Endothelial cell (in vitro differentiated cells): ENCODE data around the gene IRF9. TPM values are rescaled to one million over a fixed set of nuclear protein-coding genes. Genes with fewer than 3 reads are reported as not detected.

ENCODE experiments used
- DNase-seq: peaks from one replicate; pipeline ENCODE4 v3.0.0; 2021; ENCODE audit warnings: low spot score
- H3K27ac Mint-ChIP-seq: one replicate; pipeline ENCODE4 v1.8.0; 2021; ENCODE audit warnings: mixed read lengths, inconsistent platforms; ENCODE audit not compliant: unreplicated experiment
- H3K27me3 Mint-ChIP-seq: one replicate; pipeline ENCODE4 v1.8.0; 2021; ENCODE audit warnings: mild to moderate bottlenecking, moderate library complexity, mixed read lengths, inconsistent platforms; ENCODE audit not compliant: unreplicated experiment
- H3K36me3 Mint-ChIP-seq: one replicate; pipeline ENCODE4 v1.8.0; 2021; ENCODE audit warnings: mild to moderate bottlenecking, low read depth, mixed read lengths, inconsistent platforms; ENCODE audit not compliant: unreplicated experiment
- H3K4me1 Mint-ChIP-seq: one replicate; pipeline ENCODE4 v1.8.0; 2021; ENCODE audit warnings: mild to moderate bottlenecking, mixed read lengths, inconsistent platforms; ENCODE audit not compliant: unreplicated experiment
- H3K4me3 Mint-ChIP-seq: one replicate; pipeline ENCODE4 v1.8.0; 2021; ENCODE audit warnings: mild to moderate bottlenecking, mixed read lengths, inconsistent platforms; ENCODE audit not compliant: unreplicated experiment
- H3K9me3 Mint-ChIP-seq: one replicate; pipeline ENCODE4 v1.8.0; 2021; ENCODE audit warnings: mixed read lengths, inconsistent platforms; ENCODE audit not compliant: unreplicated experiment
- total RNA-seq: library from RNA; stranded (reverse); fragmentation: NEBNext Ultra II Directional; extraction: Animal tissue kit (Norgen Biotek cat#: 25700); gene quantifications from one replicate; pipeline ENCODE4 v1.2.1, GENCODE V29; 2021; ENCODE audit not compliant: unreplicated experiment
- TF ChIP-seq, protein P1 (sequence below): fragments of 200-600 bp; sonication (generic); IDR thresholded peaks from one replicate; pipeline ENCODE4 v1.5.0; 2021; ENCODE audit warnings: antibody characterized with exemption; ENCODE audit not compliant: unreplicated experiment

The IRF9 gene
- total RNA-seq, 1 donor from 2014 or later: 25.7 TPM

- Mint-ChIP-seq H3K4me3 (peak overlapping the region; percentile 81), H3K9me3 (no peaks in the 10 kb centered on the region), H3K27me3 (peaks cover 4% of the 10 kb centered on the region), H3K36me3 (peaks cover 21% of the 10 kb centered on the region), H3K4me1 (peaks cover 2% of the 10 kb centered on the region), H3K27ac (no peak overlapping the region)
- no peak for DNase-seq
- TF ChIP-seq, protein P1, sequence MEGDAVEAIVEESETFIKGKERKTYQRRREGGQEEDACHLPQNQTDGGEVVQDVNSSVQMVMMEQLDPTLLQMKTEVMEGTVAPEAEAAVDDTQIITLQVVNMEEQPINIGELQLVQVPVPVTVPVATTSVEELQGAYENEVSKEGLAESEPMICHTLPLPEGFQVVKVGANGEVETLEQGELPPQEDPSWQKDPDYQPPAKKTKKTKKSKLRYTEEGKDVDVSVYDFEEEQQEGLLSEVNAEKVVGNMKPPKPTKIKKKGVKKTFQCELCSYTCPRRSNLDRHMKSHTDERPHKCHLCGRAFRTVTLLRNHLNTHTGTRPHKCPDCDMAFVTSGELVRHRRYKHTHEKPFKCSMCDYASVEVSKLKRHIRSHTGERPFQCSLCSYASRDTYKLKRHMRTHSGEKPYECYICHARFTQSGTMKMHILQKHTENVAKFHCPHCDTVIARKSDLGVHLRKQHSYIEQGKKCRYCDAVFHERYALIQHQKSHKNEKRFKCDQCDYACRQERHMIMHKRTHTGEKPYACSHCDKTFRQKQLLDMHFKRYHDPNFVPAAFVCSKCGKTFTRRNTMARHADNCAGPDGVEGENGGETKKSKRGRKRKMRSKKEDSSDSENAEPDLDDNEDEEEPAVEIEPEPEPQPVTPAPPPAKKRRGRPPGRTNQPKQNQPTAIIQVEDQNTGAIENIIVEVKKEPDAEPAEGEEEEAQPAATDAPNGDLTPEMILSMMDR: no peak
Measured at GRCh38 chr14:24172261-24172860, 11.3 kb downstream of the IRF9 start.

- Mint-ChIP-seq H3K4me1 (no peaks in the 10 kb centered on the region), H3K27ac (no peak overlapping the region), H3K36me3 (peaks cover 18% of the 10 kb centered on the region), H3K9me3 (no peaks in the 10 kb centered on the region), H3K4me3 (peak overlapping the region; percentile 42), H3K27me3 (peaks cover 4% of the 10 kb centered on the region)
- TF ChIP-seq, protein P1: no peak
- DNase-seq: no peak
Measured at GRCh38 chr14:24172871-24173281, 11.8 kb downstream of the IRF9 start.

DNA sequence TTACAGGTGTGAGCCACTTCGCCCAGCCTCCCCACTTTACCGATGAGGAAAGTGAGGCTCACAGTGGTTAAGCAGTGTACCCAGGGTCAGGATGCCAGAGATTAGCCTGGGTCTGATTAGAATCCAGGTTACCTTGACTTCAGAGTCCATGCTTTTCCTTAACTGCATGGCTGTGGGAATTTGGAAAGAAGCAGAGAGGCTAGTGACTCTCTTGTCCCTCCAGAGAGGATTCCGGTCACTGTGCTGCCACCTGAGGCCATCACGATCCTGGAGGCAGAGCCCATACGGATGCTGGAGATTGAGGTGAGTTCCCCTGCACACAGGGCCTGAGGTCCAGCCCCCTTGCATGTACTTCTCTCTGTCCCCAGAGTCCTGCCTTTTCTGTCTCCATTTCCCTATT lies 15.5 kb downstream of the IRF9 start:
- H3K4me1 Mint-ChIP-seq: peaks cover 4% of the 10 kb centered on the region
- peaks cover 20% of the 10 kb centered on the region for H3K36me3 Mint-ChIP-seq
- TF ChIP-seq, protein P1: no peak
- H3K4me3 Mint-ChIP-seq: no peak overlapping the region
- no peaks in the 10 kb centered on the region for H3K9me3 Mint-ChIP-seq
- no peak for DNase-seq
- H3K27ac Mint-ChIP-seq: no peak overlapping the region
- H3K27me3 Mint-ChIP-seq: peaks cover 8% of the 10 kb centered on the region

GRCh38 chr14:24177041-24177825 lies 16.2 kb downstream of the IRF9 start:
- H3K27me3 Mint-ChIP-seq: peaks cover 10% of the 10 kb centered on the region
- no peaks in the 10 kb centered on the region for H3K9me3 Mint-ChIP-seq
- H3K27ac Mint-ChIP-seq: no peak overlapping the region
- DNase-seq: no peak
- TF ChIP-seq, protein P1: no peak
- H3K4me3 Mint-ChIP-seq: no peak overlapping the region
- peaks cover 23% of the 10 kb centered on the region for H3K36me3 Mint-ChIP-seq
- peaks cover 4% of the 10 kb centered on the region for H3K4me1 Mint-ChIP-seq

GRCh38 chr14:24177891-24178290 lies 16.8 kb downstream of the IRF9 start:
- Mint-ChIP-seq H3K36me3 (peaks cover 28% of the 10 kb centered on the region), H3K4me3 (no peak overlapping the region), H3K27ac (no peak overlapping the region), H3K9me3 (no peaks in the 10 kb centered on the region), H3K27me3 (peaks cover 9% of the 10 kb centered on the region), H3K4me1 (peaks cover 8% of the 10 kb centered on the region)
- TF ChIP-seq, protein P1: no peak
- DNase-seq: no peak
